Measurements from ENCODE around the gene ERN2.

ERN2 gene

DNA sequence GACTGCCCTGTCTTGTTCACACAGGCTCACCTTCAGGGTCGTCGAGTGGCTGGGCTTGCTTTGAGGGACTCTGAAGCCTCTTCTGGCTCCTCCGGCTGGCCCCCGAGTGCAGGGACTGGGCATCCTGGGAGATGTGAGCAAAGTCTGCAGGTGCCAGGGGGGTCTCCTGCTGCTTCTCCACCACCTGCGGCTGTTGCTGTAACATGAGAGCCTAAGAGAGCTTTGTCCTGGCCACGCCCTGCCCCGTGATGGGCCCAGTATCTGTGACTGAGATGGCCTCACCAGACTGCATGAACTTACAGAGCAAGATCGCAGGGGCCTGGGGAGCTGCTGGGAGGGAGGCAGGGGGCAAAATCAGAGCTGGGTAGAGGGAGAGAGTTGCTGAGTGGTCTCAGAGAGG, 12.5 kb downstream of the ERN2 start:
- DNase-seq (ENCODE audit: low read depth, low spot score): no peak
- CTCF ChIA-PET: interaction anchor here (0.9 kb wide), 1 partner anchor 27 kb away, joined by 3 read pairs; no protein-coding TSS in a partner anchor
- POLR2A ChIA-PET: no interaction called here
- TF ChIP-seq, protein P1, sequence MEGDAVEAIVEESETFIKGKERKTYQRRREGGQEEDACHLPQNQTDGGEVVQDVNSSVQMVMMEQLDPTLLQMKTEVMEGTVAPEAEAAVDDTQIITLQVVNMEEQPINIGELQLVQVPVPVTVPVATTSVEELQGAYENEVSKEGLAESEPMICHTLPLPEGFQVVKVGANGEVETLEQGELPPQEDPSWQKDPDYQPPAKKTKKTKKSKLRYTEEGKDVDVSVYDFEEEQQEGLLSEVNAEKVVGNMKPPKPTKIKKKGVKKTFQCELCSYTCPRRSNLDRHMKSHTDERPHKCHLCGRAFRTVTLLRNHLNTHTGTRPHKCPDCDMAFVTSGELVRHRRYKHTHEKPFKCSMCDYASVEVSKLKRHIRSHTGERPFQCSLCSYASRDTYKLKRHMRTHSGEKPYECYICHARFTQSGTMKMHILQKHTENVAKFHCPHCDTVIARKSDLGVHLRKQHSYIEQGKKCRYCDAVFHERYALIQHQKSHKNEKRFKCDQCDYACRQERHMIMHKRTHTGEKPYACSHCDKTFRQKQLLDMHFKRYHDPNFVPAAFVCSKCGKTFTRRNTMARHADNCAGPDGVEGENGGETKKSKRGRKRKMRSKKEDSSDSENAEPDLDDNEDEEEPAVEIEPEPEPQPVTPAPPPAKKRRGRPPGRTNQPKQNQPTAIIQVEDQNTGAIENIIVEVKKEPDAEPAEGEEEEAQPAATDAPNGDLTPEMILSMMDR (IDR thresholded peaks at IDR 0.05; ENCODE audit: insufficient read depth, low read length, missing control alignments): no peak
- no peak overlapping the region for H3K4me3 ChIP-seq (ENCODE audit: low read depth, low read length)

DNA sequence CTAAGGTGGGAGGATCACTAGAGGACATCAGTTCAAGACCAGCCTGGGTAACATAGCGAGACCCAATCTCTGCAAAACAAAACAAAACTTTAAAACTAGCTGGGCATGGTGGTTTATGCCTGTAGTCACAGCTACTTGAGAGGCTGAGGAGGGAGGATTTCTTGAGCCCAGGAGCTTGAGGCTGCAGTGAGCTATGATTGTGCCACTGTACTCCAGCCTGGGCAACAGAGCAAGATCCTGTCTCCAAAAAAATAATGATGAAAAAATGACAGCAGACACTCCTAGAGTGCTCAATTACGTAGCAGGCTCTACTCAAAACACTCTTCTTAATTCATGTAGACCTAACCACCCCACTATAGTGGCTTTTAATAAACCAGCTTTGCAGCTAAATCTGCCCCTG, 12.9 kb downstream of the ERN2 start:
- DNase-seq (ENCODE audit: low read depth, low spot score): no peak
- CTCF ChIA-PET: interaction anchor here (0.9 kb wide), 1 partner anchor 27 kb away, joined by 3 read pairs; no protein-coding TSS in a partner anchor
- TF ChIP-seq, protein P1 (IDR thresholded peaks at IDR 0.05; ENCODE audit: insufficient read depth, low read length, missing control alignments): no peak
- no peak overlapping the region for H3K4me3 ChIP-seq (ENCODE audit: low read depth, low read length)
- POLR2A ChIA-PET: no interaction called here

DNA sequence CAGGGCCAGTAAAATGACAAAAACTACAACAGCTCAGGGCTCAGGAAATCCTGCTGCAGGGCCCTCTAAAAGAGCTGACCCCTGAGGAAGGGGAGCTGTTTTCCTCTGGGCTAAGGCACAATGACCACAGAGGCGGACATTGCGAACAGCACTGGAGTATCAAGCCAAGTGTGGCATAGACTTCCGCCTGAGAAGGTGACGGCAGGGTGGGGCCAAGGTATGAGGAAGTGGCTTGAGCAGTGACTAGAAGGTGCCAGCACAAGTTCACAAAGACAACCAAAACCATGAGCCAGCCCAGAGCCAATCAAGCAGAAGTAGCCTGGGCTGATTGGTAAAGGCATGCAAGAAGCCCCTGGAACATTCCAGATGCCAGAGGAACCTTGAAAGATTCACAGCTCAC, 13.9 kb downstream of the ERN2 start:
- POLR2A ChIA-PET: no interaction called here
- H3K4me3 ChIP-seq (ENCODE audit: low read depth, low read length): no peak overlapping the region
- CTCF ChIA-PET: no interaction called here
- TF ChIP-seq, protein P1 (IDR thresholded peaks at IDR 0.05; ENCODE audit: insufficient read depth, low read length, missing control alignments): no peak
- DNase-seq (ENCODE audit: low read depth, low spot score): no peak

DNA sequence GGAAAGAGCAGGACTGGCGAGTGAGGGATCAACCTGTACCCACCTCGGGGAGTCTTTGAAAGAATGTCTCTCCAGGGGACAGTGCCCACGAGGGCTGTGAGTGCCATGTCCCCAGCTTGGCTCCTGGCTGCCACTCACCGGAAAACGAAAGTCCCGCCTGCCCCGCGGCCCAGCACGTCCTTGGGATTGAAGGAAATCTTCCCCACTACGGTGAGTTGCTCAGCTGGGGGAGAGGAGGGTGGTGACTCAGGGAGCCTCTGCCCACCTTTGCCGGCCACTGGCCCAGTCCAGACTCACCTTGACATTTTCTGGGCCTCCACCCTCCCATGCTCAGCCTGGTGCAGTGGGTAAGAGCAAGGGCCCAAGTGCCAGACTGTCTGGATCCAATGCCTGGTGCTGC, 17.3 kb downstream of the ERN2 start:
- POLR2A ChIA-PET: no interaction called here

DNA sequence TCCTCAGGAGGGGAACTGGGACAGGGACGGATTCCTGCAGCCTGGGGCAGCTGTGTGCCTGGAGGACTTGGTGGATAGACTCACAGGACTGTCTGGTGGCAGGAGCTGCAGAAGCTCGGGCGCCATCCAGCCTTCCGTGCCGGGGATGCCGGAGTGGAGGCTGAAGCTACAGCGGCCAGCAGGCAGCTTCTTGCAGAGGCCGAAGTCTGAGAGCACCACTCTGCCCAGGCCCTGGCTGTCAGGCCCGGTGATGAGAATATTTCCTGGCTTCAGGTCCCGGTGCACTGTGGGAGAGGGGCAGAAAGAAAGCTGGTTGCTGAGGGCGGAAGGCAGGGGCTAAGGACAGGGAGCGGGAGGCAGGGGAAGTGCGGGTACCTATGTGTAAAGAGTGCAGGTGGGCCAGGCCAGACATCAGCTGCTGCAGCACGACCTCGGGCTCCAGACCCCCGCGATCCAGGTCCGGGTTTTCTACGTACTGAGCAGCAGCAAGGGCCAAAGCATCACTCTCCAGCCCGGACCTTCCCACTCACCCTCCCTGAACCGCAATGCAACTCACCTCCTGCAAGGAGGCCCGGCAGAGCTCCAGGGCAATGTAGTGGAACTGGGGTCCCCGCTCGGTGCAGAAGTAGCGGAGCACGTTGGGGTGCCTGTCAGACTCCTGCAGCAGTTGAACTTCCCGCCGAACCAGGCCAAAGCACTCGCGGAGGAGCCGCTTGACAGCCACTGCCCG, 18.2 kb downstream of the ERN2 start:
- ChIA-PET POLR2A (no interaction called here), CTCF (interaction anchor here (1.0 to 1.2 kb wide), 2 partner anchors 17 to 810 kb away, joined by 5 read pairs; no protein-coding TSS in a partner anchor)
- H3K4me3 ChIP-seq (ENCODE audit: low read depth, low read length): peak overlapping the region; percentile 3; the same call in 1 of the 2 replicates

More for the DNA sequence above, 17.3 kb downstream of the ERN2 start:
- no peak for DNase-seq (ENCODE audit: low read depth, low spot score)
- TF ChIP-seq, protein P1 (IDR thresholded peaks at IDR 0.05; ENCODE audit: insufficient read depth, low read length, missing control alignments): no peak
- H3K4me3 ChIP-seq (ENCODE audit: low read depth, low read length): no peak overlapping the region
- CTCF ChIA-PET: no interaction called here

DNA sequence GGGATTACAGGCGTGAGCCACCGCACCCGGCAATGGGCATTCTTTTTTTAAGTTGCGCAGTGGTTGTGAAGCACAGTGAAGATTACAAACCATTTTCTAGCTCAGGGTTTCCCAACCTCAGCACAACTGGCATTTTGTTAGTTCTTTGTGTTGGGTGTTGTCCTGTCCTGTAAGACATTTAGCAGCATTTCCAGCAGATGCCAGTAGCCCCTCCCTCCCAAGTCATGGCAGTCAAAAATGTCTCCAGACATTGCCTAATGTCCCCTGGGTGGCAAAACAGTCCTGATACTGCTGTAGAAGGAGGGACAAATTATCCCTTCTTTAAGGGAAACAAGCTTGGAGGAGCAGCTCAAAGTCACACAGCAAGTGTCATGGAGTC, 18.8 kb downstream of the ERN2 start:
- TF ChIP-seq, protein P1 (IDR thresholded peaks at IDR 0.05; ENCODE audit: insufficient read depth, low read length, missing control alignments): no peak
- DNase-seq (ENCODE audit: low read depth, low spot score): no peak
- H3K4me3 ChIP-seq (ENCODE audit: low read depth, low read length): no peak overlapping the region
- ChIA-PET POLR2A (no interaction called here), CTCF (interaction anchor here (1.0 to 1.2 kb wide), 2 partner anchors 17 to 811 kb away, joined by 5 read pairs; no protein-coding TSS in a partner anchor)

More for the DNA sequence above, 18.2 kb downstream of the ERN2 start:
- no peak for DNase-seq (ENCODE audit: low read depth, low spot score)
- TF ChIP-seq, protein P1 (IDR thresholded peaks at IDR 0.05; ENCODE audit: insufficient read depth, low read length, missing control alignments): no peak
